NCI-H1436 treated with DMSO at 0.1 percent for 48 hours (cell line): ENCODE results near the gene RASGRF2.
A peak's percentile ranks its signal among the peaks of the same experiment; 100 is the strongest.
"Not testable (repeated sequence)": the region's sequence is repeated elsewhere in the genome, so short reads cannot be mapped to it uniquely, and the experiment has no call there.

Experiments used
- DNase-seq: peaks from one replicate; lab custom pipeline; 2025; lab: John Stamatoyannopoulos, UW

RASGRF2 gene

DNA sequence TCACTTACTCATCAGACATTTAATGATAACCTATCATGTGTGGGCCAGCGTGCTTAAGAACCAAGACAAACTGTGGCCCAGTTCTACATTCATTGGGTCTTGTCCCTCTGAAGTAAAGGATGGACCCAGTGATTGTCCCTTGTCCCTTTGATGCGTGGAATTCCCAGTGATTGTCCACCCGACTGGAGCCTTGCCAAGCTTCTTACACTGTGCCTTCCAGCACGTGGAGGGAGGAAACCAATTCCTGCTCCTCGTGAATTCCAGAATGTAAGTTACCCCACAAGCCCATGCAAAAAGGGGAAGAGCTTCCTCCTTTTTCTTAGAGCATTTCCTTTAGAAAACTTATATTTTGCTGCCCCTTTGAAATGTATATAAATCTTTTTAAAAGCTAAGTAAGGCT, 280.8 kb downstream of the RASGRF2 start:
- no peak for DNase-seq

DNA sequence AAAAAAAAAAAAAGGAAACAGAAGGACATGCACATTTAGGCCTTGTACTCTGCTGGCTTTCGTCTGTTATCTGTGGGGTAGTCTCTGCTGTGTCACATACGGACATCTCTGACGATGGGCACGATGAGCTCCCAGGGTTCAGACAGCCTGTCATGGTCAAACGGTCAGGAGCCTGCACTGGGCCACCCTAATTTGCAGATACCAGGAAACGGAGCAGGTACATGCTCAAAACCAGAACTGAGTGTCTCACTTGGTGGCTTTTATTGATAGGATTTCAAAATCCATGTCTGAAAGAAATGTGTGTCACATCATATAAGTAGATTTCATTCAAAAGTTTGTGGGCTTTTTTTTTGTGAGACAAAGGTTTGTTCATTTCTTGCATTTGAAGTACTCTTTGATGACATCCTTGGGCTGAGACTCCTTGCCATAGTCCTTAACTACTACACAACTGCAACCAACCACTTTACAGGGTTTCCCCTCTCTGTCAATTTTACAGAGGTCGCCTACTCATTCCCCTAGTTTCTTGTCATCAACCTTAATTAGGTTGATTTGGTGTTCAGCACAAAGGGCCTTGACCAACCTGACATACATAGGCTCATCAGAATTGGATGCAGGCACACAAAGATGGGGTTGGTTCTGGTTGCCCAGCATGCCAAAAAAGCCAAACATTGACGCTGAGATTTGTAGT, 281.9 kb downstream of the RASGRF2 start:
- DNase-seq, result no peak

DNA sequence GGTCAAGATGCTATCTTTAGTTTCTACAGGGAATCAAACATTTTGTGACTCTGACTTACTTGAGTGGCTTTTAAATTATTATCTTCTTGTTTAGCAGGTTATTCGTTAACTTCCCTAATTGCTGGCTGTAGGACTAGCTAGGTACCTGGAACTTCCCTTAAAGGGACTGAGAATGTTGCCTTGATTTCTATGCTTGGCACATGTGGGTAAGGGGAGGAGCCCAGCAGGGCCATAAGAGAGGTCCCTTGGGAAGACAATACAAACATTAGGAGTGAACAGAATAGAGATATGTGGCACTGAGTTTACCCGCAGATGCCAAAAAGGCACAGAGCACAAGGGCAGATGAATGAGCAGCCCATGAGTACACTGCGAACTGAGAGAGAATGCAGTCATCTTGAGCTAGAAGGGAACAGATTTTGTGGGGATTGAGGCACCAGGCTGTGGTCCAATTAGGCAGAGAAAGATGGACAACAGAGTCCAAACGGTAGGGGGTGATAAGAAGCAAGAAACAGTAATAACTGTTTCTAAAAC, 282.8 kb downstream of the RASGRF2 start:
- DNase-seq, result peak; percentile 46

DNA sequence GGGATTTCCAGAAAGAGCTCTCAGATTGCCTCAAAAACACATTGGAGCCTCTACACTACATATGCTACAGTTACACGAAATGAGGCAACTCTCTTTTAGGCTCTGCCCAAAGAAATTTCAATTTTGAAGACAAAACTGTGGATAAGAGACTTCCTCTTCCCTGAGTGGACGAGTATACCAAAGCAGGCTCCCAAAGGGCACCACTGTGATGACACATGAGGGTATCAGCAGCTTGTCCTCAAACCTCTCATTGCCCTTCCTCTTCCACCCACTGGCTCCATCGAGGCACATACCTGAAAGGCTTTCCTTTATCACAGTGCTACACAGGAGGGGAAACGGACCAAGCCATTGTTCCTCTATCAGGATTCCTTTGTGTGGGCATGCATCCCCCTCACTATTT, 284.3 kb downstream of the RASGRF2 start:
- DNase-seq, result no peak

DNA sequence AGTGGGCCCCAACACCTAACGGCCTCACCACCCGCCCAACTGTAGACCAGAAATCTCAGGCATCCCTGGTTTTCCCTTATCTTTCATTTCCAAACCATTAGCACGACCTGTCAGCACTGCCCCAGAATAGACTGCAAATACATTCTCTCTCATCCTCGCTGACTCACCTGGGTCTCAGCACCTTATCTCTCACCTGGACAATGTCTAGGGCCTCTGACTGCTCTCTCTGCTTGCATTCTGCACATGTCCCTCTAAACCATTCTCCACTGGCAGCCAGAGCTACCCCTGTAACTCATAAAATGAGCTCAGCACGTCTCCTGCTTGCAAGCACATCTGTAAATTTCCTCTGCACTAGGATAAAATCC, 285.7 kb downstream of the RASGRF2 start:
- DNase-seq, result no peak

DNA sequence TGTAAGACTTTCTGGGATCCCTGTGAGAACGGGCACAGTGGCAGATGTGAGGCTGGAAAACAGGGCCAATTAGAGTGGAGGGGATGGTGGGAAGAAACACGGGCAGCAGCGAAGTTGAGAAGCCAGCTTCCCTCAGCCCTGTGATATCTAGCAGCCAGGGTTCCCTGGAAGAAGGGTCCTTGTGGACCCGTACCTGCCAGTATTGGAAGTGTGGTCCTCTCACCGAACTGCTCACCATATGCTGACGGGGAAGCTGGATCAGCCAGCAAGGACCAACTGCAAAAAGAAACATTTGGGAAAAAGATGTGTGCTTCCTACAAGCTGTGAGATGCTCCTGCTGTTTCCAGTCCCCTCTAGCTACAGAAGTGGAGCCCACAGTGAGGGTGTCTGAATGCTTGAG, 286.5 kb downstream of the RASGRF2 start:
- no peak for DNase-seq

DNA sequence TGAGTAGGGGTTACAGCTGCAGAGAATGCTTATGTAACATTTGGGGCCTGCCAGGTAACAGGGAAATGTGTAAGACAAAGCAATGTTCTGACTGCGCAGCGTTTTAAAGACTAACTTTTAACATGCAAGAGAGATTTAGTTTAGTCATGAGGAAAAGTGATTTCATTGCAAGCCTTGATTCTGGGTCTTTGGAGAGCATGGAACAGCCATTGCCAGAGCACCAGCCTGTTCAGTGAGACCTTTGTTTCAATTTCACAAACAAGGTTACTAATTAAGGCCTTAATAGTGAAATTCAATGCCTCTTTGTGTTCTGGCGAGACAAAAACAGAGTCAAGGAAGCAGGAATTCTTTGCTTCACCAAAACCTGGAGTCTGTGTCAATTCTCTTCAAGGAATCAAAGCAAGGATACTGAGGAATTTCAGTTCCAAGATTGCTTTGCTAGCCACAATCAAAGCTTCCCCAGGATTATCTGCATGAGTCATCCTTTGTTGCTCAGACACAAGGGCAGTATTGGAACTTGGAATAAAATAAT, 287.3 kb downstream of the RASGRF2 start:
- no peak for DNase-seq

GRCh38 chr5:81249240-81249639, 289.1 kb downstream of the RASGRF2 start:
- no peak for DNase-seq

DNA sequence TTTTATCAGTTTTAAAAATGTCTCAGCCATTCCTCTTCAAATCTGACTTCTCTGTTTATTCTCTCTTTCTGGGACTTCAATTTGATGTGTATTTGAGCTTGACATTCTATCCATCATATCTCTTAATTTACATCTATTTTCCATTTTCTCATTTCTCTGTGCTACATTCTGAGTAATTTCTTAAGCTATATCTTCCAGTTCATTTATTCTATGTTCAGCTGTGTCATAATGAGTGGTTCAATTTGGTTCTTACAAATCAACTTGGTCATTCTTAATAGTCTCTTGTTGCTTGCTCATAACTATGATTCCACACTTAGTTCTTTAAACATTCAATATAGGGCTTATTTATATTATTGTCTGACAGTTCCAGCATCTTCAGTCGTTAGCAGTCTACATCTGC, 289.8 kb downstream of the RASGRF2 start:
- no peak for DNase-seq

GRCh38 chr5:81251922-81252321, 291.8 kb downstream of the RASGRF2 start:
- no peak for DNase-seq

DNA sequence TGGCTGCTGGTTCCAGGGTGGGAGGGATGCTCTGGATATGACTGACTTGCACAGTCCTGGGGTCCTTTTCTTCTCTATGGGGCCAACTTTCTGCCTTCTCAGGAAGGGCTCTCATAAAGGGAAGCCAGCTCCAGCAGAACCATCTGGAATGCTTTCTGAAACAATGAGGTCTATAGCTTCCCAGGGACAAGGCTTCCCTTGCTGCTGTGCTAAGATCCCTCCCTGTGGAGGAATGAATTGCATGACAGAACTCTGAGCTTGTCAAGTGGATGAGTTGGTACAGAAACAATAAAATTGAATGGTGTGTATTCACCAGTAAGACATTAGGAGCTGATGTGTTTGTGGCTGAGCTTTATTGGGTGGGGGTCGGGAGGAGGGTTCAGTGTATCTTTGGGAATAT, 292.7 kb downstream of the RASGRF2 start:
- DNase-seq, result no peak

GRCh38 chr5:81253875-81254274, 293.7 kb downstream of the RASGRF2 start:
- no peak for DNase-seq

GRCh38 chr5:81254886-81255559, 294.9 kb downstream of the RASGRF2 start:
- no peak for DNase-seq

DNA sequence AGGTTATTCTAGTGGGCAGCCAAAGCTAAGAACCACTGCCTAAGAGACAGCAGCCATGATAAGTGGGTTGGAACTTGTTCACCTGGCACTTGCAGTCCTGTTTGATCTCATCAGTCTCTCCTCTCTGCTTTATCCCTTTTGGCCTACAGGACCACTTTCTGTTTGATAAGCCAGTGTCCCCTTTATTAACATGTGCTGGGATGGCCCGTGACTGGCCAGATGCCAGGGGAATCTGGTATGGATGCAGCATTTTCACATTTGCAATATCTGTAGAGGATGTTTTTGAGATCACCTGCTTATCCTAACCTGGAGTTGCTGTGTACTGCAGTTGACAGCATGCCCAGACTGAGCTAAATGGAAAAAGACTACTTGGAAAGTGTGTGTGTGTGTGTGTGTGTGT, 296.6 kb downstream of the RASGRF2 start:
- no peak for DNase-seq

DNA sequence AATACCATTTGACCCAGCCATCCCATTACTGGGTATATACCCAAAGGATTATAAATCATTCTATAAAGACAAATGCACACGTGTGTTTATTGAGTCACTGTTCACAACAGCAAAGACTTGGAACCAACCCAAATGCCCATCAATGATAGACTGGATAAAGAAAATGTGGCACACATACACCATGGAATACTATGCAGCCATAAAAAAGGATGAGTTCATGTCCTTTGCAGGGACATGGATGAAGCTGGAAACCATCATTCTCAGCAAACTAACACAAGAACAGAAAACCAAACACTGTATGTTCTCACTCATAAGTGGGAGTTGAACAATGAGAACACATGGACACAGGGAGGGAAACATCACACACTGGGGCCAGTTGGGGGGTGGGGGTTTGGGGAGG, 302.6 kb downstream of the RASGRF2 start:
- DNase-seq, result not testable (repeated sequence)

DNA sequence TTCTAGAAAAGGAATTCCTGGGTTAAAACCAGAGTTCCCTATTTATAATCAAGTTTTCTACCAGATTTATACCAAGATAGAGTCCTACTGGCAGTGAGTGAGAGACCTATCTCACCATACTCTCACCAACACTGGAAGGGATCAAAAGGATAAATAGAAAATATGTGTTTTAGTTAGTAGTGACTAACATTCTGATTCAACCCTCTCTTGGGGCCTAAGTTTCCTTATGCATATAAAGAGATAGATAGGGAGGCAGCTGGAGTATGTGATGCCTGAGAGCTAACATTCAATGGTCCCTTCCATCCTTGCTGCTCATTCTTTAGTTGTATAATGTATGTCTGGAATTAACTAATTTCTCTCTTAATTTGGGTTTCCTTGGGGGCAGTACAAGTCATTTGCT, 304.9 kb downstream of the RASGRF2 start:
- no peak for DNase-seq

DNA sequence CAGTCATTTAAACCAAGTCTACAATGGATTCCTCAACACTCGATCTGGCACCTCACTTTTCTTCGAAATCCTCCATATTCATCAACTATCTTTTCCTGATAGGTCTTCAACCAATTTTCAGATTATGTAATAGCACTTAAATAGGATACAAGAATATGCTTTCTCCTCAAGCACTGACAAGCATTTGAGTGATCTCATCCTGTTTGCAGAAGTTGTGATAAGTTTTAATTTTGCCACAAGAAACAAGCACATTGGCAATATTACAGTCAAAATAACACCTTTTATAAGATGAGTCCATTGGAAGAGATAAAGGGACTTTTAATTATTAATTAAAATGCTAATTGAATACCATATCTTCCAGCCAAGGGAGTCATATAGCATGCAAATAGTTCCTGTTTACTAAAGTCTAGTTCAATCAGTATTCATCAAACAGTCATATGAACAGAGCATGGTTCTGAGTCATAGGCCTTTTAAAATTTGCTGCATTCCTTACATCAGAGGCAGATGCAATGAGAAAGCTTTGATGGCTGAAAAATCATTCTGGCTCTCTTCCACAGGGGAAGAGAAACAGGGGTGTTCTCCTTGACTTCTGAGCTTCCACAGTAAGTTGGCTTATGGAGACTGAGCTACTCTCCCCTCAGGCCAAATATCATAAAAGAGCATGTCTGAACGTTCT, 308.5 kb downstream of the RASGRF2 start:
- DNase-seq, result no peak

GRCh38 chr5:81269751-81270393, 309.7 kb downstream of the RASGRF2 start:
- DNase-seq, result no peak

DNA sequence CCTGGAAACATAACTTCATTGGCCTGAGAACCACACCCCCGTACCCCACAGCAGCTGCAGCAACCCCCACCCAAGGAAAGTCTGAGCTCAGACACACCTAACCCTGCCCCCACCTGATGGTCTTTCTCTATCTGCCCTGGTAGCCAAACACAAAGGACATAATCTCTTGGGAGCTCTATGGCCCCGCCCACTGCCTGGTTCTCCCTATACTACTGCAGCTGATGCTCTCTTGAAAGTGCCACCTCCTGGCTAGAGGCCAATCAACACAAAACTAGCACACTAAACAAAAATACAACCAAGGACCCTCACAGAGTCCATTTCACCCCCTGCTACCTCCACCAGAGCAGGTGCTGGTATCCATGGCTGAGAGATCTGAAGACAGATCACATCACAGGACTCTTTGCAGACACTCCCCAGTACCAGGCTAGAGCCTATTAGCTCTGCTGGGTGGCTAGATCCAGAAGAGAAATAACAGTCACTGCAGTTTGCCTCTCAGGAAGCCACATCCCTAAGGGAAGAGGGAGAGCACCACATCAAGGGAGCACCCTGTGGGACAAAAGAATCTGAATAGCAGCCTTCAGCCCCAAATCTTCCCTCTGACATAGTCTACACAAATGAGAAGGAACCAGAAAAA, 310.3 kb downstream of the RASGRF2 start:
- not testable (repeated sequence) for DNase-seq
